HepG2 (cell line): ENCODE results near the gene BMP8B. TPM values are rescaled to one million over a fixed set of nuclear protein-coding genes. Genes with fewer than 3 reads are reported as not detected.
A peak's percentile ranks its signal among the peaks of the same experiment; 100 is the strongest.

Experiments used
- ATAC-seq: fragments of 200-7000 bp; cut with Tn5 transposase; 3 replicates; pipeline ENCODE4 v1.9.1; 2020; ENCODE audit warnings: mild to moderate bottlenecking, moderate library complexity
- BruUV-seq: library from RNA; stranded (reverse); fragments of 400-500 nt; replicated peaks from 2 replicates; lab custom pipeline; 2021; lab: Mats Ljungman, UMichigan
- CTCF ChIA-PET: fragments of 300-600 bp; formaldehyde crosslinking; extraction: SDS; loops from one replicate; lab custom pipeline; 2021; ENCODE audit warnings: low total read pairs, inconsistent platforms, low intra/inter-chr PET ratio; lab: Yijun Ruan, JAX
- POLR2A ChIA-PET: fragments of 350-600 bp; sonication (Branson Sonifier 250); formaldehyde crosslinking; loops from one replicate; lab custom pipeline; 2020; ENCODE audit warnings: antibody characterized with exemption, inconsistent platforms; lab: Yijun Ruan, JAX
- DNase-seq: peaks from one replicate; pipeline ENCODE4 v3.0.0-alpha.2; 2015; ENCODE audit warnings: low spot score
- FAIRE-seq: peaks from 3 replicates; lab custom pipeline; 2011; peaks lifted over from hg19 to GRCh38; lab: Jason Lieb, UNC
- H2AFZ ChIP-seq: one replicate; pipeline ENCODE4 v1.6.1; 2011; ENCODE audit warnings: low read length, inconsistent platforms
- H3K27ac ChIP-seq: fragments of 300-600 bp; 3 replicates; pipeline ENCODE4 v1.8.0; 2011; ENCODE audit warnings: mixed run types, mild to moderate bottlenecking, mixed read lengths, low read length, inconsistent platforms; ENCODE audit not compliant: insufficient read depth; ENCODE audit errors: extremely low read length
- H3K27me3 ChIP-seq, 2 experiments: fragments of 200-600 bp in 1 of 2; 2 replicates in 1 of 2; 3 replicates in 1 of 2; pipeline versions ENCODE4 v1.6.0 to v1.8.0; 2011; ENCODE audit warnings: low read length in 2 of 2, mild to moderate bottlenecking in 2 of 2, moderate library complexity in 2 of 2, inconsistent platforms in 1 of 2; ENCODE audit not compliant: insufficient read depth in 2 of 2, control insufficient read depth in 1 of 2
- H3K36me3 ChIP-seq, 2 experiments: fragments of 200-600 bp in 1 of 2; replicated peaks in 1 of 2; 2 replicates in 1 of 2; 3 replicates in 1 of 2; pipeline versions ENCODE4 v1.5.1 to v1.8.0; 2011; ENCODE audit warnings: low read length in 2 of 2, inconsistent platforms in 1 of 2; ENCODE audit not compliant: insufficient read depth in 2 of 2, control insufficient read depth in 1 of 2
- H3K4me1 ChIP-seq: 2 replicates; pipeline ENCODE4 v1.5.1; 2012; ENCODE audit warnings: low read length, inconsistent platforms; ENCODE audit not compliant: insufficient read depth
- H3K4me2 ChIP-seq: 2 replicates; pipeline ENCODE4 v1.6.0; 2011; ENCODE audit warnings: low read depth, low read length, inconsistent platforms
- H3K4me3 ChIP-seq, 3 experiments: fragments of 200-600 bp in 1 of 3; sonication (generic), shearing (Covaris generic) in 1 of 3; replicated peaks in 1 of 3; 2 replicates each; pipeline ENCODE4 v1.5.1; 2011 to 2016; ENCODE audit warnings: low read length in 3 of 3, inconsistent platforms in 2 of 3, low read depth in 2 of 3, mild to moderate bottlenecking in 2 of 3, control low read depth in 1 of 3, mixed read lengths in 1 of 3; ENCODE audit not compliant: insufficient read depth in 1 of 3
- H3K79me2 ChIP-seq: one replicate; pipeline ENCODE4 v1.6.1; 2011; ENCODE audit warnings: low read length, inconsistent platforms; ENCODE audit not compliant: insufficient read depth
- H3K9ac ChIP-seq: 2 replicates; pipeline ENCODE4 v1.6.0; 2011; ENCODE audit warnings: mild to moderate bottlenecking, low read depth, low read length, inconsistent platforms; ENCODE audit not compliant: insufficient read depth
- H3K9me3 ChIP-seq: 2 replicates; pipeline ENCODE4 v1.5.1; 2012; ENCODE audit warnings: mild to moderate bottlenecking, low read length
- H4K20me1 ChIP-seq: 2 replicates; pipeline ENCODE4 v1.6.0; 2011; ENCODE audit warnings: inconsistent platforms, mild to moderate bottlenecking, low read length, moderate library complexity; ENCODE audit not compliant: insufficient read depth
- CBFB ChIP-seq: sonication (generic); formaldehyde crosslinking; IDR thresholded peaks from 2 replicates; pipeline ENCODE4 v1.4.0; 2020; ENCODE audit warnings: missing genetic modification reagents
- ESRRA ChIP-seq: sonication (generic); formaldehyde crosslinking; IDR thresholded peaks from 2 replicates; pipeline ENCODE4 v1.5.1; 2020; ENCODE audit warnings: mild to moderate bottlenecking, low read depth, missing genetic modification reagents
- ISL2 ChIP-seq: sonication (generic); formaldehyde crosslinking; IDR thresholded peaks from 2 replicates; pipeline ENCODE4 v1.5.0; 2020; ENCODE audit warnings: missing genetic modification reagents
- MTA3 ChIP-seq: sonication (generic); formaldehyde crosslinking; IDR thresholded peaks from 2 replicates; pipeline ENCODE4 v1.4.0; 2020; ENCODE audit warnings: missing genetic modification reagents
- SKI ChIP-seq: fragments of 450-650 bp; IDR thresholded peaks from one replicate; pipeline ENCODE4 v1.6.1; 2018; ENCODE audit warnings: mild to moderate bottlenecking; ENCODE audit not compliant: partially characterized antibody
- TEAD2 ChIP-seq: sonication (generic); formaldehyde crosslinking; IDR thresholded peaks from 2 replicates; pipeline ENCODE4 v1.9.0; 2021; ENCODE audit warnings: missing genetic modification reagents
- ZNF10 ChIP-seq: sonication (generic); formaldehyde crosslinking; IDR thresholded peaks from 2 replicates; pipeline ENCODE4 v1.4.0; 2020; ENCODE audit warnings: mild to moderate bottlenecking, low read depth, missing genetic modification reagents, borderline replicate concordance
- ZNF17 ChIP-seq: sonication (generic); formaldehyde crosslinking; IDR thresholded peaks from 2 replicates; pipeline ENCODE4 v1.5.0; 2020; ENCODE audit warnings: mild to moderate bottlenecking, missing genetic modification reagents
- ZNF572 ChIP-seq: sonication (generic); formaldehyde crosslinking; IDR thresholded peaks from 2 replicates; pipeline ENCODE4 v1.5.1; 2020; ENCODE audit warnings: mild to moderate bottlenecking, missing genetic modification reagents
- WGBS: methylation state at CpG from one replicate; pipeline ENCODE4 v1.1.6; 2017; ENCODE audit warnings: low lambda C conversion rate; 5-methylcytosine and 5-hydroxymethylcytosine counted together
- in situ Hi-C: cut with HindIII; loops from 2 replicates; pipeline ENCODE4 v1.10.0; 2017; ENCODE audit warnings: low pct_unique_long_range_greater_than_20kb; ENCODE audit not compliant: extremely low pct_ligation_motif_present
- intact Hi-C: fragments of 100-400 bp; cut with micrococcal nuclease; formaldehyde crosslinking; loops from one replicate; pipeline ENCODE4 v1.10.0; 2022; ENCODE audit not compliant: unreplicated experiment
- polyA plus RNA-seq, 8 experiments: library from polyadenylated mRNA; depleted of rRNA in 3 of 8; stranded (reverse) in 7 of 8; unstranded in 1 of 8; fragments of >200 nt; fragmentation: Illumina TruSeq in 4 of 8; extraction: Trizol in 4 of 8; gene quantifications; 2 replicates each; pipeline versions ENCODE4 v1.2.1 to v1.2.3, GENCODE V29; 2011 to 2016; ENCODE audit warnings: low read depth in 4 of 8, missing spikeins in 1 of 8, mixed read lengths in 1 of 8; ENCODE audit not compliant: insufficient read depth in 1 of 8
- total RNA-seq, 5 experiments: library from RNA; depleted of rRNA; stranded (reverse); fragments of >200 nt; fragmentation: Illumina TruSeq; extraction: Trizol; gene quantifications; 2 replicates each; pipeline ENCODE4 v1.2.3, GENCODE V29; 2016; ENCODE audit warnings: low read depth in 1 of 5

BMP8B gene
- total and polyA plus RNA-seq, 2 of the 13 experiments (the other 11 are each of a cell fraction or from before 2014, with no cell fraction given), result 0.29 to 0.41 TPM

GRCh38 chr1:39819091-39819812 lies 30.6 kb upstream of the BMP8B start (continued):
- TF ChIP-seq ZNF10 (no peak), ZNF17 (CRISPR knock-in tag) (no peak), ESRRA (CRISPR knock-in tag) (no peak), TEAD2 (CRISPR knock-in tag) (no peak), SKI (no peak), CBFB (no peak), MTA3 (CRISPR knock-in tag) (no peak)
- TF ChIP-seq, all 625 proteins: peak for 0

GRCh38 chr1:39818482-39818881 lies 29.8 kb upstream of the BMP8B start:
- ATAC-seq, result peak; percentile 11; the same call in 1 of the 3 replicates
- intact Hi-C loops (loop anchor here (10.0 kb wide), 1 partner anchor 216 kb away; no protein-coding TSS in a partner anchor), in situ Hi-C loops (loop anchor here (5.0 kb wide), 2 partner anchors 84 to 154 kb away; partner anchors contain the start of gene MYCL)
- Histone ChIP-seq H3K27ac (no peak overlapping the region), H3K27me3 (peaks cover 1 to 9% of the 10 kb centered on the region in 2 experiments; a peak in 1 of 5 replicates), H3K36me3 (no peaks in the 10 kb centered on the region), H4K20me1 (no peaks in the 10 kb centered on the region), H3K79me2 (no peaks in the 10 kb centered on the region), H3K4me3 (no peak overlapping the region), H2AFZ (no peak overlapping the region), H3K9me3 (no peaks in the 10 kb centered on the region), H3K4me1 (peaks cover 10% of the 10 kb centered on the region; the same call in 1 of the 2 replicates), H3K4me2 (no peak overlapping the region), H3K9ac (no peak overlapping the region)
- POLR2A ChIA-PET, result interaction anchor here (1.5 kb wide), 1 partner anchor 81 kb away, joined by 7 read pairs; no protein-coding TSS in a partner anchor
- CTCF ChIA-PET, result no interaction called here
- TF ChIP-seq ZNF572 (no peak), ISL2 (CRISPR knock-in tag) (no peak)
- no TSS peak for BruUV-seq
- DNase-seq, result no peak
- no peak for FAIRE-seq
- 75% methylated on average over 1 of the region's 2 CpGs for WGBS
